NCI-H226 (cell line): ENCODE data around the gene CELF4.
A peak's percentile ranks its signal among the peaks of the same experiment; 100 is the strongest.

ENCODE experiments used
- DNase-seq: peaks from one replicate; pipeline ENCODE4 v3.0.0-alpha.2; 2015

The CELF4 gene

GRCh38 chr18:37307181-37307580 is 258.4 kb downstream of the CELF4 start:
- no peak for DNase-seq

GRCh38 chr18:37306432-37306831 is 259.2 kb downstream of the CELF4 start:
- no peak for DNase-seq

- no peak for DNase-seq
These were observed 260.5 kb downstream of the CELF4 start for GRCh38 chr18:37305066-37305465.

- DNase-seq: no peak
These were observed 261.5 kb downstream of the CELF4 start for GRCh38 chr18:37304012-37304680.

- no peak for DNase-seq
These were observed 262.6 kb downstream of the CELF4 start for GRCh38 chr18:37303009-37303408.

- DNase-seq: no peak
These were observed 263.1 kb downstream of the CELF4 start for GRCh38 chr18:37302519-37302918.

- DNase-seq: peak; percentile 71
These were observed 265.9 kb downstream of the CELF4 start for GRCh38 chr18:37299471-37300304.

GRCh38 chr18:37298816-37299215 is 266.8 kb downstream of the CELF4 start:
- DNase-seq: no peak

- no peak for DNase-seq
These were observed 268.5 kb downstream of the CELF4 start for GRCh38 chr18:37297106-37297505.

GRCh38 chr18:37294951-37295350 is 270.6 kb downstream of the CELF4 start:
- DNase-seq: no peak

- DNase-seq: no peak
These were observed 272.2 kb downstream of the CELF4 start for GRCh38 chr18:37293359-37293758.

GRCh38 chr18:37289423-37289822 is 276.2 kb downstream of the CELF4 start:
- DNase-seq: no peak

GRCh38 chr18:37287601-37288000 is 278.0 kb downstream of the CELF4 start:
- no peak for DNase-seq

GRCh38 chr18:37286801-37287200 is 278.8 kb downstream of the CELF4 start:
- no peak for DNase-seq

- DNase-seq: no peak
These were observed 279.8 kb downstream of the CELF4 start for GRCh38 chr18:37285825-37286224.

GRCh38 chr18:37284260-37284659 is 281.3 kb downstream of the CELF4 start:
- no peak for DNase-seq

- no peak for DNase-seq
These were observed 283.1 kb downstream of the CELF4 start for GRCh38 chr18:37282386-37283037.

GRCh38 chr18:37280701-37281393 is 284.8 kb downstream of the CELF4 start:
- no peak for DNase-seq

GRCh38 chr18:37277804-37278203 is 287.8 kb downstream of the CELF4 start:
- no peak for DNase-seq

- DNase-seq: no peak
These were observed 289.3 kb downstream of the CELF4 start for GRCh38 chr18:37276111-37276890.

- no peak for DNase-seq
These were observed 290.3 kb downstream of the CELF4 start for GRCh38 chr18:37275237-37275741.
